Fibroblast of villous mesenchyme (primary cell): ENCODE data around the gene PIP4K2B. TPM values are rescaled to one million over a fixed set of nuclear protein-coding genes. Genes with fewer than 3 reads are reported as not detected.

ENCODE experiments used
- DNase-seq: peaks from one replicate; pipeline ENCODE4 v3.0.0-alpha.2; 2010; ENCODE audit warnings: low read depth
- H3K4me3 ChIP-seq: 2 replicates; pipeline ENCODE4 v1.5.1; 2011; ENCODE audit warnings: low read depth, mild to moderate bottlenecking, low read length
- CTCF ChIP-seq: IDR thresholded peaks from 2 replicates; pipeline ENCODE4 v1.5.1; 2012; ENCODE audit warnings: low read depth, mild to moderate bottlenecking, low read length; ENCODE audit not compliant: insufficient read depth
- total RNA-seq: library from RNA; depleted of rRNA; stranded (reverse); fragments of >200 nt; gene quantifications from 2 replicates; pipeline ENCODE4 v1.2.3, GENCODE V29; 2012

PIP4K2B gene
- total RNA-seq, 1 donor: 68.7 TPM

GRCh38 chr17:38739305-38739704, 60.1 kb downstream of the PIP4K2B start:
- TF ChIP-seq CTCF: no peak
- DNase-seq: no peak
- H3K4me3 ChIP-seq: no peak overlapping the region

GRCh38 chr17:38738686-38739085, 60.7 kb downstream of the PIP4K2B start:
- TF ChIP-seq CTCF: no peak
- DNase-seq: no peak
- no peak overlapping the region for H3K4me3 ChIP-seq

- DNase-seq: no peak
- TF ChIP-seq CTCF: no peak
- H3K4me3 ChIP-seq: no peak overlapping the region
These were observed 61.2 kb downstream of the PIP4K2B start for GRCh38 chr17:38738007-38738662.

- peak; percentile 24 for DNase-seq
- H3K4me3 ChIP-seq: no peak overlapping the region
- peak; percentile 90 for TF ChIP-seq CTCF
These were observed 64.0 kb downstream of the PIP4K2B start for GRCh38 chr17:38735161-38735997.

GRCh38 chr17:38733982-38734973, 65.1 kb downstream of the PIP4K2B start:
- TF ChIP-seq CTCF: peak; percentile 2
- H3K4me3 ChIP-seq: no peak overlapping the region
- no peak for DNase-seq

- no peak overlapping the region for H3K4me3 ChIP-seq
- TF ChIP-seq CTCF: no peak
- no peak for DNase-seq
These were observed 65.9 kb downstream of the PIP4K2B start for GRCh38 chr17:38733282-38733981.
